GM12874 (cell line): ENCODE data around the gene AIG1.

ENCODE experiments used
- CTCF ChIP-seq: IDR thresholded peaks from 2 replicates; pipeline ENCODE4 v1.5.1; 2011; ENCODE audit warnings: low read depth, mild to moderate bottlenecking, control low read depth, low read length, moderate library complexity; ENCODE audit not compliant: insufficient read depth

The AIG1 gene

GRCh38 chr6:143385636-143386035 is 324.9 kb downstream of the AIG1 start:
- no peak for TF ChIP-seq CTCF

- TF ChIP-seq CTCF, result no peak
These were observed 329.6 kb downstream of the AIG1 start for GRCh38 chr6:143390278-143390677.
